HEK293 (cell line): Measurements from ENCODE around the gene RNF13.

ENCODE experiments used
- CTCF ChIA-PET: fragments of 350-600 bp; formaldehyde crosslinking; extraction: SDS; loops from one replicate; lab custom pipeline; 2021; ENCODE audit warnings: antibody characterized with exemption; lab: Yijun Ruan, JAX
- POLR2A ChIA-PET: fragments of 300-600 bp; formaldehyde crosslinking; extraction: SDS; loops from one replicate; lab custom pipeline; 2020; ENCODE audit warnings: antibody characterized with exemption, inconsistent platforms; lab: Yijun Ruan, JAX
- H3K27ac ChIP-seq: fragments of 200-500 bp; sonication (Bioruptor generic); 2 replicates; pipeline ENCODE4 v1.5.1; 2014; ENCODE audit warnings: low read depth, low read length, control low read depth, inconsistent platforms; ENCODE audit errors: extremely low read depth
- H3K36me3 ChIP-seq, 2 experiments: fragments of 200-500 bp in 1 of 2; sonication (Bioruptor generic) in 1 of 2; 1 replicate in 1 of 2; 2 replicates in 1 of 2; pipeline ENCODE4 v1.5.1; 2014 to 2017; ENCODE audit warnings: inconsistent platforms in 2 of 2, low read length in 2 of 2; ENCODE audit not compliant: control insufficient read depth in 2 of 2, insufficient read depth in 1 of 2
- H3K4me1 ChIP-seq: fragments of 200-500 bp; sonication (Bioruptor generic); 2 replicates; pipeline ENCODE4 v1.5.1; 2014; ENCODE audit warnings: mild to moderate bottlenecking, low read length, inconsistent platforms; ENCODE audit not compliant: control insufficient read depth, insufficient read depth
- H3K4me3 ChIP-seq: 2 replicates; pipeline ENCODE4 v1.5.1; 2011; ENCODE audit warnings: low read depth, mild to moderate bottlenecking, control low read depth, low read length, moderate library complexity
- H3K9me3 ChIP-seq: fragments of 200-500 bp; sonication (Bioruptor generic); 2 replicates; pipeline ENCODE4 v1.5.1; 2014; ENCODE audit warnings: low read depth, low read length, inconsistent platforms; ENCODE audit not compliant: control insufficient read depth, insufficient read depth
- BCL6B ChIP-seq: fragments of 450-650 bp; formaldehyde crosslinking; IDR thresholded peaks from 2 replicates; pipeline ENCODE4 v1.5.1; 2017; ENCODE audit warnings: missing biosample characterization, missing genetic modification characterization
- HOXD13 ChIP-seq: sonication (generic); formaldehyde crosslinking; IDR thresholded peaks from 2 replicates; pipeline ENCODE4 v1.8.0; 2022; ENCODE audit warnings: missing genetic modification reagents, borderline replicate concordance
- KLF10 ChIP-seq: fragments of 450-650 bp; IDR thresholded peaks from 2 replicates; pipeline ENCODE4 v1.5.1; 2018; ENCODE audit warnings: missing biosample characterization, mild to moderate bottlenecking, missing genetic modification characterization
- REST ChIP-seq: fragments of 450-650 bp; formaldehyde crosslinking; IDR thresholded peaks from 2 replicates; pipeline ENCODE4 v1.5.1; 2016; ENCODE audit warnings: missing biosample characterization, missing genetic modification characterization
- SP3 ChIP-seq: fragments of 450-650 bp; formaldehyde crosslinking; IDR thresholded peaks from 2 replicates; pipeline ENCODE4 v1.5.1; 2016; ENCODE audit warnings: missing biosample characterization, missing genetic modification characterization
- TRIM28 ChIP-seq: IDR thresholded peaks from 2 replicates; pipeline ENCODE4 v1.6.1; 2011; ENCODE audit warnings: low read length, control low read depth, borderline replicate concordance
- YY2 ChIP-seq: fragments of 450-650 bp; formaldehyde crosslinking; IDR thresholded peaks from 2 replicates; pipeline ENCODE4 v1.5.1; 2016; ENCODE audit warnings: missing biosample characterization, missing genetic modification characterization
- ZBTB20 ChIP-seq: fragments of 450-650 bp; formaldehyde crosslinking; IDR thresholded peaks from 2 replicates; pipeline ENCODE4 v1.5.1; 2016; ENCODE audit warnings: missing biosample characterization, missing genetic modification characterization
- ZFP37 ChIP-seq: fragments of 450-650 bp; formaldehyde crosslinking; IDR thresholded peaks from 2 replicates; pipeline ENCODE4 v1.5.1; 2016; ENCODE audit warnings: missing biosample characterization, missing genetic modification characterization
- ZNF114 ChIP-seq: fragments of 450-650 bp; formaldehyde crosslinking; IDR thresholded peaks from 2 replicates; pipeline ENCODE4 v1.5.0; 2017; ENCODE audit warnings: missing biosample characterization, missing genetic modification characterization
- ZNF133 ChIP-seq: fragments of 450-650 bp; formaldehyde crosslinking; IDR thresholded peaks from 2 replicates; pipeline ENCODE4 v1.5.1; 2016; ENCODE audit warnings: missing biosample characterization, missing genetic modification characterization
- ZNF16 ChIP-seq: fragments of 450-650 bp; formaldehyde crosslinking; IDR thresholded peaks from 2 replicates; pipeline ENCODE4 v1.5.1; 2016; ENCODE audit warnings: low read depth, missing biosample characterization, missing genetic modification characterization
- ZNF394 ChIP-seq: fragments of 450-650 bp; formaldehyde crosslinking; IDR thresholded peaks from 2 replicates; pipeline ENCODE4 v1.5.1; 2016; ENCODE audit warnings: missing biosample characterization, missing genetic modification characterization, mild to moderate bottlenecking, moderate library complexity, borderline replicate concordance
- ZNF510 ChIP-seq: fragments of 450-650 bp; formaldehyde crosslinking; IDR thresholded peaks from 2 replicates; pipeline ENCODE4 v1.5.1; 2018; ENCODE audit warnings: mild to moderate bottlenecking, missing genetic modification characterization, missing biosample characterization; ENCODE audit not compliant: insufficient replicate concordance
- ZNF549 ChIP-seq: fragments of 450-650 bp; IDR thresholded peaks from 2 replicates; pipeline ENCODE4 v1.5.1; 2018; ENCODE audit warnings: missing biosample characterization, missing genetic modification characterization, mild to moderate bottlenecking, inconsistent platforms, moderate library complexity
- ZNF600 ChIP-seq: fragments of 450-650 bp; formaldehyde crosslinking; IDR thresholded peaks from 2 replicates; pipeline ENCODE4 v1.5.1; 2016; ENCODE audit warnings: missing biosample characterization, missing genetic modification characterization
- ZNF623 ChIP-seq: fragments of 450-650 bp; formaldehyde crosslinking; IDR thresholded peaks from 2 replicates; pipeline ENCODE4 v1.5.1; 2016; ENCODE audit warnings: missing biosample characterization, missing genetic modification characterization
- ZNF658 ChIP-seq: fragments of 450-650 bp; formaldehyde crosslinking; IDR thresholded peaks from 2 replicates; pipeline ENCODE4; 2016; ENCODE audit warnings: missing biosample characterization, missing genetic modification characterization
- ZNF670 ChIP-seq: fragments of 450-650 bp; formaldehyde crosslinking; IDR thresholded peaks from 2 replicates; pipeline ENCODE4 v1.5.1; 2016; ENCODE audit warnings: missing biosample characterization, missing genetic modification characterization, low read depth
- ZNF747 ChIP-seq: fragments of 450-650 bp; formaldehyde crosslinking; IDR thresholded peaks from 2 replicates; pipeline ENCODE4 v1.5.1; 2016; ENCODE audit warnings: missing biosample characterization, missing genetic modification characterization
- ZSCAN16 ChIP-seq: fragments of 450-650 bp; formaldehyde crosslinking; IDR thresholded peaks from 2 replicates; pipeline ENCODE4 v1.5.1; 2016; ENCODE audit warnings: missing biosample characterization, missing genetic modification characterization
- ZSCAN23 ChIP-seq: fragments of 450-650 bp; formaldehyde crosslinking; IDR thresholded peaks from 2 replicates; pipeline ENCODE4 v1.5.1; 2016; ENCODE audit warnings: missing biosample characterization, missing genetic modification characterization
- ZSCAN5A ChIP-seq: fragments of 450-650 bp; formaldehyde crosslinking; IDR thresholded peaks from 2 replicates; pipeline ENCODE4 v1.5.1; 2016; ENCODE audit warnings: missing biosample characterization, missing genetic modification characterization
- ZXDB ChIP-seq: fragments of 450-650 bp; formaldehyde crosslinking; IDR thresholded peaks from 2 replicates; pipeline ENCODE4 v1.5.1; 2016; ENCODE audit warnings: missing biosample characterization, missing genetic modification characterization

The RNF13 gene

GRCh38 chr3:149957361-149958125 is 144.5 kb downstream of the RNF13 start (continued):
- TF ChIP-seq ZXDB (tag by site-specific recombination) (no peak), BCL6B (tag by site-specific recombination) (no peak), ZNF549 (tag by site-specific recombination) (no peak), ZNF114 (tag by site-specific recombination) (no peak)

- H3K4me3 ChIP-seq: no peak overlapping the region
- H3K4me1 ChIP-seq: no peaks in the 10 kb centered on the region; the same call in 1 of the 2 replicates
- ChIA-PET CTCF (interaction anchor here (0.6 to 2.6 kb wide), 3 partner anchors 9 to 258 kb away, joined by 3 to 6 read pairs (median 3); no protein-coding TSS in a partner anchor), POLR2A (no interaction called here)
- H3K36me3 ChIP-seq: peaks cover 0 to 15% of the 10 kb centered on the region in 2 experiments; a peak in 2 of 3 replicates
- H3K9me3 ChIP-seq: no peaks in the 10 kb centered on the region
- H3K27ac ChIP-seq: no peak overlapping the region
- no peak for TF ChIP-seq ZSCAN5A (tag by site-specific recombination)
- TF ChIP-seq ZNF623 (tag by site-specific recombination): no peak
- no peak for TF ChIP-seq ZNF510 (tag by site-specific recombination)
- no peak for TF ChIP-seq ZFP37 (tag by site-specific recombination)
- TF ChIP-seq ZSCAN23 (tag by site-specific recombination): no peak
- TF ChIP-seq ZBTB20: no peak
- TF ChIP-seq ZNF133 (tag by site-specific recombination): no peak
- no peak for TF ChIP-seq ZNF670 (tag by site-specific recombination)
- TF ChIP-seq SP3 (tag by site-specific recombination): no peak
- no peak for TF ChIP-seq TRIM28
- no peak for TF ChIP-seq ZNF600
- no peak for TF ChIP-seq HOXD13 (CRISPR knock-in tag)
- no peak for TF ChIP-seq KLF10 (tag by site-specific recombination)
- TF ChIP-seq ZNF394 (tag by site-specific recombination): no peak
- TF ChIP-seq ZNF658: no peak
- no peak for TF ChIP-seq ZNF747 (tag by site-specific recombination)
- TF ChIP-seq ZNF16: no peak
- TF ChIP-seq REST: no peak
- TF ChIP-seq ZSCAN16 (tag by site-specific recombination): no peak
- no peak for TF ChIP-seq YY2 (tag by site-specific recombination)
Measured at GRCh38 chr3:149958171-149958796, 145.3 kb downstream of the RNF13 start.
